Measurements from ENCODE around the gene FAM81A.
A peak's percentile ranks its signal among the peaks of the same experiment; 100 is the strongest.

The FAM81A gene

GRCh38 chr15:59545573-59545972 is 107.6 kb downstream of the FAM81A start:
- no peak for DNase-seq

- no peak for DNase-seq
These were observed 110.7 kb downstream of the FAM81A start for GRCh38 chr15:59548501-59549226.

GRCh38 chr15:59549301-59550185 is 111.6 kb downstream of the FAM81A start:
- DNase-seq = no peak

- no peak for DNase-seq
These were observed 112.5 kb downstream of the FAM81A start for GRCh38 chr15:59550530-59550929.

GRCh38 chr15:59550956-59551355 is 113.0 kb downstream of the FAM81A start:
- no peak for DNase-seq

- DNase-seq = peak; percentile 24
These were observed 116.1 kb downstream of the FAM81A start for GRCh38 chr15:59553879-59554735.

GRCh38 chr15:59555696-59556095 is 117.7 kb downstream of the FAM81A start:
- DNase-seq = no peak

- DNase-seq = no peak
These were observed 118.4 kb downstream of the FAM81A start for GRCh38 chr15:59556380-59556779.

GRCh38 chr15:59557581-59557980 is 119.6 kb downstream of the FAM81A start:
- no peak for DNase-seq

- DNase-seq = peak; percentile 2
These were observed 120.9 kb downstream of the FAM81A start for GRCh38 chr15:59558851-59559250.

- DNase-seq = no peak
These were observed 123.6 kb downstream of the FAM81A start for GRCh38 chr15:59561547-59561946.

GRCh38 chr15:59562448-59563186 is 124.6 kb downstream of the FAM81A start:
- DNase-seq = no peak

- DNase-seq = no peak
These were observed 127.3 kb downstream of the FAM81A start for GRCh38 chr15:59565299-59565698.

GRCh38 chr15:59567324-59567723 is 129.3 kb downstream of the FAM81A start:
- DNase-seq = no peak

GRCh38 chr15:59569477-59569876 is 131.5 kb downstream of the FAM81A start:
- DNase-seq = no peak

GRCh38 chr15:59570315-59570714 is 132.3 kb downstream of the FAM81A start:
- DNase-seq = no peak

GRCh38 chr15:59571606-59572005 is 133.6 kb downstream of the FAM81A start:
- DNase-seq = no peak
